ACC112 (cell line): ENCODE measurements around the gene FBXW11.

Source experiments
- H2AFZ ChIP-seq: fragments of 200-600 bp; sonication (generic); one replicate; pipeline ENCODE4 v1.6.0; 2017; ENCODE audit warnings: antibody characterized with exemption, low read length; ENCODE audit not compliant: unreplicated experiment
- H3K27ac ChIP-seq: fragments of 200-600 bp; sonication (generic); 2 replicates; pipeline ENCODE4 v1.5.1; 2014; ENCODE audit warnings: low read depth, mild to moderate bottlenecking, antibody characterized with exemption, low read length, moderate library complexity
- H3K27me3 ChIP-seq: fragments of 200-600 bp; sonication (generic); 2 replicates; pipeline ENCODE4 v1.6.1; 2014; ENCODE audit warnings: mild to moderate bottlenecking, antibody characterized with exemption, low read length, moderate library complexity, mixed read lengths; ENCODE audit not compliant: insufficient read depth
- H3K36me3 ChIP-seq: fragments of 200-600 bp; sonication (generic); 2 replicates; pipeline ENCODE4 v1.6.1; 2016; ENCODE audit warnings: mild to moderate bottlenecking, antibody characterized with exemption, low read length, moderate library complexity, mixed read lengths; ENCODE audit not compliant: insufficient read depth
- H3K4me1 ChIP-seq: fragments of 200-600 bp; sonication (generic); one replicate; pipeline ENCODE4 v1.6.1; 2016; ENCODE audit warnings: low read length, mixed read lengths; ENCODE audit not compliant: insufficient read depth, unreplicated experiment, control insufficient read depth
- H3K4me3 ChIP-seq: fragments of 200-600 bp; sonication (generic); 2 replicates; pipeline ENCODE4 v1.5.1; 2014; ENCODE audit warnings: mild to moderate bottlenecking, low read depth, low read length
- H3K79me2 ChIP-seq: fragments of 200-600 bp; sonication (generic); one replicate; pipeline ENCODE4 v1.6.0; 2016; ENCODE audit warnings: low read length; ENCODE audit not compliant: control insufficient read depth, unreplicated experiment, insufficient read depth

Gene FBXW11

GRCh38 chr5:172006321-172007174 is at the start of gene FBXW11:
FBXW11 (minus strand) TSS chr5:172006638; CDS start chr5:172006502, 136 bp downstream.
- peak within 1 kb of the TSS; percentile 90 for H3K4me3 ChIP-seq
- H2AFZ ChIP-seq, result peak within 1 kb of the TSS; percentile 82
- peaks cover 45% of the 10 kb centered on the region for H3K4me1 ChIP-seq
- peak within 1 kb of the TSS; percentile 82 for H3K27ac ChIP-seq
- no peaks in the 10 kb centered on the region for H3K36me3 ChIP-seq
- peaks cover 49% of the 10 kb centered on the region for H3K79me2 ChIP-seq
- H3K27me3 ChIP-seq, result no peaks in the 10 kb centered on the region

- Histone ChIP-seq H3K4me1 (peaks cover 14% of the 10 kb centered on the region), H3K79me2 (no peaks in the 10 kb centered on the region), H3K27ac (no peak overlapping the region), H3K27me3 (no peaks in the 10 kb centered on the region), H3K36me3 (peaks cover 12% of the 10 kb centered on the region; the same call in 1 of the 2 replicates), H2AFZ (no peak overlapping the region), H3K4me3 (no peak overlapping the region)
These were observed 49.6 kb upstream of the FBXW11 start for GRCh38 chr5:172055996-172056395.

- H3K36me3 ChIP-seq, result peaks cover 12% of the 10 kb centered on the region
- no peaks in the 10 kb centered on the region for H3K27me3 ChIP-seq
- H3K4me3 ChIP-seq, result no peak overlapping the region
- peaks cover 14% of the 10 kb centered on the region for H3K4me1 ChIP-seq
- no peaks in the 10 kb centered on the region for H3K79me2 ChIP-seq
- no peak overlapping the region for H2AFZ ChIP-seq
- no peak overlapping the region for H3K27ac ChIP-seq
These were observed 49.0 kb upstream of the FBXW11 start for GRCh38 chr5:172055421-172055820.

GRCh38 chr5:172054611-172055153 is 48.2 kb upstream of the FBXW11 start:
- Histone ChIP-seq H3K27me3 (no peaks in the 10 kb centered on the region), H3K4me3 (no peak overlapping the region), H3K79me2 (no peaks in the 10 kb centered on the region), H3K27ac (no peak overlapping the region), H3K4me1 (peaks cover 14% of the 10 kb centered on the region), H2AFZ (no peak overlapping the region), H3K36me3 (peaks cover 12% of the 10 kb centered on the region)

GRCh38 chr5:172052450-172053236 is 46.2 kb upstream of the FBXW11 start:
- Histone ChIP-seq H3K79me2 (no peaks in the 10 kb centered on the region), H3K4me1 (peaks cover 14% of the 10 kb centered on the region), H3K27ac (peak overlapping the region; percentile 57), H3K36me3 (peaks cover 21% of the 10 kb centered on the region), H2AFZ (no peak overlapping the region), H3K27me3 (no peaks in the 10 kb centered on the region), H3K4me3 (no peak overlapping the region)

GRCh38 chr5:172051643-172052339 is 45.4 kb upstream of the FBXW11 start:
- Histone ChIP-seq H2AFZ (no peak overlapping the region), H3K36me3 (peaks cover 21% of the 10 kb centered on the region), H3K27ac (peak overlapping the region; percentile 57)

GRCh38 chr5:172050080-172050479 is 43.6 kb upstream of the FBXW11 start:
- Histone ChIP-seq H2AFZ (no peak overlapping the region), H3K4me3 (no peak overlapping the region), H3K4me1 (peaks cover 14% of the 10 kb centered on the region), H3K27me3 (no peaks in the 10 kb centered on the region), H3K27ac (no peak overlapping the region), H3K79me2 (no peaks in the 10 kb centered on the region), H3K36me3 (peaks cover 21% of the 10 kb centered on the region)

More at GRCh38 chr5:172051643-172052339, 45.4 kb upstream of the FBXW11 start:
- Histone ChIP-seq H3K27me3 (no peaks in the 10 kb centered on the region), H3K79me2 (no peaks in the 10 kb centered on the region), H3K4me3 (no peak overlapping the region), H3K4me1 (peaks cover 14% of the 10 kb centered on the region)

- no peak overlapping the region for H3K4me3 ChIP-seq
- H2AFZ ChIP-seq, result no peak overlapping the region
- H3K79me2 ChIP-seq, result no peaks in the 10 kb centered on the region
- no peak overlapping the region for H3K27ac ChIP-seq
- H3K27me3 ChIP-seq, result no peaks in the 10 kb centered on the region
- H3K4me1 ChIP-seq, result peaks cover 14% of the 10 kb centered on the region
- peaks cover 21% of the 10 kb centered on the region for H3K36me3 ChIP-seq
These were observed 42.9 kb upstream of the FBXW11 start for GRCh38 chr5:172049226-172049796.

GRCh38 chr5:172048539-172049101 is 42.2 kb upstream of the FBXW11 start:
- H3K79me2 ChIP-seq, result no peaks in the 10 kb centered on the region
- H3K27me3 ChIP-seq, result no peaks in the 10 kb centered on the region
- peaks cover 14% of the 10 kb centered on the region for H3K4me1 ChIP-seq
- H3K36me3 ChIP-seq, result peaks cover 17% of the 10 kb centered on the region
- no peak overlapping the region for H3K27ac ChIP-seq
- no peak overlapping the region for H3K4me3 ChIP-seq
- H2AFZ ChIP-seq, result no peak overlapping the region

- H3K4me3 ChIP-seq, result no peak overlapping the region
- peaks cover 14% of the 10 kb centered on the region for H3K4me1 ChIP-seq
- no peaks in the 10 kb centered on the region for H3K27me3 ChIP-seq
- peaks cover 14% of the 10 kb centered on the region for H3K36me3 ChIP-seq
- no peak overlapping the region for H3K27ac ChIP-seq
- no peak overlapping the region for H2AFZ ChIP-seq
- no peaks in the 10 kb centered on the region for H3K79me2 ChIP-seq
These were observed 41.7 kb upstream of the FBXW11 start for GRCh38 chr5:172048170-172048422.
